ENCODE measurements around the gene PFKFB2. TPM values are rescaled to one million over a fixed set of nuclear protein-coding genes. Genes with fewer than 3 reads are reported as not detected.

Gene PFKFB2
- polyA plus RNA-seq, 3 donors: 2.1 to 6.9 (median 2.3) TPM

- H3K4me1 ChIP-seq (ENCODE audit: control insufficient read depth in 1 of 2, insufficient read depth in 2 of 2, low read length in 2 of 2): no peaks in the 10 kb centered on the region
- no peak overlapping the region for H3K27ac ChIP-seq (ENCODE audit: low read depth in 1 of 2, low read length in 2 of 2)
- no CpG with 5 or more reads among the region's 1 CpG for WGBS (ENCODE audit: insufficient coverage)
- Mint-ChIP-seq H3K27me3 (ENCODE audit: low read depth in 3 of 3) (peaks cover 7 to 11% (median 8%) of the 10 kb centered on the region in 3 donors), H3K4me3 (no peak overlapping the region), H3K9me3 (no peaks in the 10 kb centered on the region), H3K4me1 (peaks cover 7% of the 10 kb centered on the region), H3K27ac (no peak overlapping the region), H3K36me3 (no peaks in the 10 kb centered on the region)
- no peak overlapping the region for H2AFZ ChIP-seq (ENCODE audit: insufficient read depth, low read depth, low read length, poor library complexity, severe bottlenecking)
- H3K36me3 ChIP-seq (replicated peaks in 1 of 2; ENCODE audit: control insufficient read depth in 1 of 2, insufficient read depth in 2 of 2, low read length in 2 of 2): no peaks in the 10 kb centered on the region
- H3K9ac ChIP-seq (ENCODE audit: insufficient read depth, low read length, poor library complexity, severe bottlenecking): no peak overlapping the region
- intact Hi-C loops (cut with micrococcal nuclease): no loop called here
- H4K20me1 ChIP-seq (ENCODE audit: insufficient read depth, low read length): no peaks in the 10 kb centered on the region
- H3K4me2 ChIP-seq (replicated peaks; ENCODE audit: extremely low read depth, low read length, poor library complexity, severe bottlenecking): no peak overlapping the region
- TF ChIP-seq, protein P1, sequence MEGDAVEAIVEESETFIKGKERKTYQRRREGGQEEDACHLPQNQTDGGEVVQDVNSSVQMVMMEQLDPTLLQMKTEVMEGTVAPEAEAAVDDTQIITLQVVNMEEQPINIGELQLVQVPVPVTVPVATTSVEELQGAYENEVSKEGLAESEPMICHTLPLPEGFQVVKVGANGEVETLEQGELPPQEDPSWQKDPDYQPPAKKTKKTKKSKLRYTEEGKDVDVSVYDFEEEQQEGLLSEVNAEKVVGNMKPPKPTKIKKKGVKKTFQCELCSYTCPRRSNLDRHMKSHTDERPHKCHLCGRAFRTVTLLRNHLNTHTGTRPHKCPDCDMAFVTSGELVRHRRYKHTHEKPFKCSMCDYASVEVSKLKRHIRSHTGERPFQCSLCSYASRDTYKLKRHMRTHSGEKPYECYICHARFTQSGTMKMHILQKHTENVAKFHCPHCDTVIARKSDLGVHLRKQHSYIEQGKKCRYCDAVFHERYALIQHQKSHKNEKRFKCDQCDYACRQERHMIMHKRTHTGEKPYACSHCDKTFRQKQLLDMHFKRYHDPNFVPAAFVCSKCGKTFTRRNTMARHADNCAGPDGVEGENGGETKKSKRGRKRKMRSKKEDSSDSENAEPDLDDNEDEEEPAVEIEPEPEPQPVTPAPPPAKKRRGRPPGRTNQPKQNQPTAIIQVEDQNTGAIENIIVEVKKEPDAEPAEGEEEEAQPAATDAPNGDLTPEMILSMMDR (IDR thresholded peaks at IDR 0.05): no peak
- H3K27me3 ChIP-seq (ENCODE audit: control insufficient read depth in 2 of 2, insufficient read depth in 2 of 2, low read length in 2 of 2): no peaks in the 10 kb centered on the region
- DNase-seq: no peak
- no peaks in the 10 kb centered on the region for H3K9me3 ChIP-seq (replicated peaks in 1 of 2; ENCODE audit: control insufficient read depth in 1 of 2, insufficient read depth in 1 of 2, low read length in 2 of 2)
- H3K4me3 ChIP-seq (replicated peaks in 1 of 3; ENCODE audit: low read depth in 2 of 3, low read length in 3 of 3): no peak overlapping the region
- H3K79me2 ChIP-seq (ENCODE audit: insufficient read depth, low read length): no peaks in the 10 kb centered on the region
These were observed 22.1 kb upstream of the PFKFB2 start for GRCh38 chr1:207031016-207031415.

DNA sequence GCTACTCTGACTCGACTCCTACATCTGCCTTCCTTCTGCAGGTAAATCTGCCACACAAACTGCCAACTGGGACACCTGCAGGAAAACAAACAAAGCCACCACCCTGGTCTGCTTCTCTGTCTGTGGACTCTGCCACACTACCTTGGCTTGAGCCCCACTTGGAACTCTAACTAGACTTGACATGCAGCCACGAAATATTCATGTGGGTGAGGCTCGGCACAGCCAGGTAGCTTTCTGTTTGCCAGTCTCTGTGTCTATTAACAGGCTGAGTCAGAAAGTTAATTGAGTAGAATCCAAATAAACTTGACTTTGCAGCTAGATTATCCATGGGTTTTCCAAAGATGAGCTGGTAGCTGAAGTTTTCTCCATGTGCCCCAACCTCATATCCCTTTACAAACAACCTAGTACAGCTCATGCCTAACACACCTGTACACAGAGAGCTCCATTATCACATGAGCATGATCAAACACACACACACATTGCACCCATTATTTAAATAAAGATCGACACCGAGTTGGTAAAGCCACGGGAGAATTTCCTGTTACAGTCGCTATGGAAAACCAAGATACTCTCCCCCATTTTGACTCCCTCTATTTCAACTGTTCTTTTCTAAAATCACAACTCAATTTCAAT, 21.3 kb upstream of the PFKFB2 start:
- H3K36me3 Mint-ChIP-seq: no peaks in the 10 kb centered on the region
- no peak overlapping the region for H3K9ac ChIP-seq (ENCODE audit: insufficient read depth, low read length, poor library complexity, severe bottlenecking)
- no peak overlapping the region for H3K4me2 ChIP-seq (replicated peaks; ENCODE audit: extremely low read depth, low read length, poor library complexity, severe bottlenecking)
- H3K27ac Mint-ChIP-seq: no peak overlapping the region
- no peak overlapping the region for H3K4me3 Mint-ChIP-seq
- no peak for DNase-seq
- whole genome bisulfite sequencing (ENCODE audit: insufficient coverage): 90% methylated on average over 6 of the region's 7 CpGs
- peaks cover 7 to 11% (median 8%) of the 10 kb centered on the region in 3 donors for H3K27me3 Mint-ChIP-seq (ENCODE audit: low read depth in 3 of 3)
- intact Hi-C loops (cut with micrococcal nuclease): no loop called here
- H3K79me2 ChIP-seq (ENCODE audit: insufficient read depth, low read length): no peaks in the 10 kb centered on the region
- no peak overlapping the region for H2AFZ ChIP-seq (ENCODE audit: insufficient read depth, low read depth, low read length, poor library complexity, severe bottlenecking)
- H3K4me3 ChIP-seq (replicated peaks in 1 of 3; ENCODE audit: low read depth in 2 of 3, low read length in 3 of 3): no peak overlapping the region
- no peak overlapping the region for H3K27ac ChIP-seq (ENCODE audit: low read depth in 1 of 2, low read length in 2 of 2)
- no peaks in the 10 kb centered on the region for H3K4me1 ChIP-seq (ENCODE audit: control insufficient read depth in 1 of 2, insufficient read depth in 2 of 2, low read length in 2 of 2)
- no peaks in the 10 kb centered on the region for H4K20me1 ChIP-seq (ENCODE audit: insufficient read depth, low read length)
- H3K36me3 ChIP-seq (replicated peaks in 1 of 2; ENCODE audit: control insufficient read depth in 1 of 2, insufficient read depth in 2 of 2, low read length in 2 of 2): no peaks in the 10 kb centered on the region
- TF ChIP-seq, protein P1 (IDR thresholded peaks at IDR 0.05): no peak
- peaks cover under 1 to 2% of the 10 kb centered on the region in 2 donors for H3K27me3 ChIP-seq (ENCODE audit: control insufficient read depth in 2 of 2, insufficient read depth in 2 of 2, low read length in 2 of 2)
- H3K9me3 Mint-ChIP-seq: no peaks in the 10 kb centered on the region
- no peaks in the 10 kb centered on the region for H3K9me3 ChIP-seq (replicated peaks in 1 of 2; ENCODE audit: control insufficient read depth in 1 of 2, insufficient read depth in 1 of 2, low read length in 2 of 2)
- peaks cover 7% of the 10 kb centered on the region for H3K4me1 Mint-ChIP-seq
